ENCODE data around the gene GNA14. TPM values are rescaled to one million over a fixed set of nuclear protein-coding genes. Genes with fewer than 3 reads are reported as not detected.
"Not testable (repeated sequence)": the region's sequence is repeated elsewhere in the genome, so short reads cannot be mapped to it uniquely, and the experiment has no call there.

Gene GNA14
- total RNA-seq, 2 experiments from 2014 or later: not detected

DNA sequence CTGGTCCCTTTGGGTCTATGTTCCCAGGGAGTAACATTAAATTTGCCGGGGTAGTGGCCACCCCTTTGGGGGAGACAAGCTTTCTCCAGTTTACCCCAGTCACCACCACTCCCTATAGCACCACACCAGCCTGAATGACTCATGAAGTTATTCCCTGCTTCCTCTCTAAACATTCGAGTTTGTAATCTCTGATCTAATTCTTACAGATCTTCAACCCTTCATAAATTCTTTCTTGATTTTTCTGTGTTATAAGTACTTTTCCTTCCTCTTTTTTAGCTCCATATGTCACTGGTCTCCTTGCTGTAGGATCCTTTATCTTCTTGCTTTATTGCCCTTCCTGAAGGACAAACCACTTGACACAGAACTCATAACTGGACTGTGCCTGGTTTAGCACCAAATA, 55.6 kb downstream of the GNA14 start:
- ChIA-PET CTCF (no interaction called here), POLR2A (no interaction called here)

- ChIA-PET POLR2A (no interaction called here), CTCF (no interaction called here)
These were observed 58.9 kb downstream of the GNA14 start for GRCh38 chr9:77589046-77589795.

- ChIA-PET CTCF (no interaction called here), POLR2A (no interaction called here)
These were observed 59.7 kb downstream of the GNA14 start for GRCh38 chr9:77588271-77588937.

- ChIA-PET POLR2A (no interaction called here), CTCF (no interaction called here)
These were observed 60.3 kb downstream of the GNA14 start for GRCh38 chr9:77587851-77588250.

- POLR2A ChIA-PET: no interaction called here
- CTCF ChIA-PET: no interaction called here
These were observed 61.1 kb downstream of the GNA14 start for GRCh38 chr9:77587042-77587441.

GRCh38 chr9:77586591-77586990, 61.5 kb downstream of the GNA14 start:
- POLR2A ChIA-PET: no interaction called here
- CTCF ChIA-PET: no interaction called here

- ChIA-PET POLR2A (no interaction called here), CTCF (no interaction called here)
These were observed 62.8 kb downstream of the GNA14 start for GRCh38 chr9:77585335-77585786.

DNA sequence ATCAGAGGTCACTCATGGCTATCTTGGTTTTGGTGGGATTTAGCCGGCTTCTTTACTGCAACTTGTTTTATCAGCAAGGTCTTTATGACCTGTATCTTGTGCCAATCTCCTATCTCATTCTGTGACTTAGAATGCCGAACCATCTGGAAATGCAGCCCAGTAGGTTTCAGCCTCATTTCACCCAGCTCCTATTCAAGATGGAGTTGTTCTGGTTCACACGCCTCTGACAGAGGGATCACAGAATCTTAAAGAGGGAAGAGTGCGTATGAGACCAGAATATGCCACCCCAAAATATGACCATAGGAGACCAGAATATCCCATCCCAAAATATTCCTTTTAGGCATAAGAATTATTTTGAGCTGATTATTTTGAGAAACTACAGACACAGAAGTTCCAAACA, 63.2 kb downstream of the GNA14 start:
- CTCF ChIA-PET, POLR2A ChIA-PET: not testable (repeated sequence)

GRCh38 chr9:77582961-77583576, 65.1 kb downstream of the GNA14 start:
- CTCF ChIA-PET: no interaction called here
- POLR2A ChIA-PET: no interaction called here

GRCh38 chr9:77582525-77582924, 65.6 kb downstream of the GNA14 start:
- ChIA-PET CTCF (no interaction called here), POLR2A (no interaction called here)

DNA sequence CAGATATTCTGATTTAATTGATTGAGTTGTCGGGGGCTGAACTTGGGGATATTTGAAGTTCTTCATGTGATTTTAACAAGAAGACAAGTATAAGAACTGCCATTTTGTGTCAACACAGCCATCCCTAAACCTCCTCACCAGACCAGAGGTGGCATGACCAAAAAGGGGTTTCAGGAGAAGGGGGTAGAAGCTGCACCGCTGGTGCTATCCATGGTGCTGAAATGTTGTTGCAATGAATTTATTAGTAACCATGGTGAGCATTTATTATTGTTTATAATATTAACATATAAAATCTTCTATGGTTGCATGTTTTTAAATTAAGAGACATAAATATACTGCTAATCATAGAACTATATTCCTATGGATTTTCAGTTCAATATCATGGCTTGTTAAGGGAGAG, 72.3 kb downstream of the GNA14 start:
- ChIA-PET CTCF (no interaction called here), POLR2A (no interaction called here)

DNA sequence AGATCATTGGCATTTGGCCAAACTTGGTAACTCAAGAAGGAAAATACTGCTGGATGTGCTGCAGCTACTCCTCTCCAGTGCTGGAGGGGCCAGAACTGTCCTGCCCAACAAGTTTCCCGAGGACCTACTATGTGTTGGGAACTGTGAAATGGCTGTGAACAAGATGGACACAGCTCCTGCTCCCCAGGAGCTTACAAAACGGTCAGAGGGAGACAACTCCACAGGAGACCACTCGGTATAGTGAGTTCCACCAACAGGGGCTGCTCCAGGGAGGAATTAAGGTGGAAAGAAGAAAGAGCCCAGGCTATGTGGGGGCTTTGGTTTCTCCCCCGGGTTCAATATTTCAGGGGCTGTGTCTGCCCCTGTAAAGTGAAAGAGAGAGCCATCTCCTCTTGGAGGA, 78.8 kb downstream of the GNA14 start:
- CTCF ChIA-PET: no interaction called here
- POLR2A ChIA-PET: no interaction called here

GRCh38 chr9:77563174-77563573, 84.9 kb downstream of the GNA14 start:
- CTCF ChIA-PET: no interaction called here

DNA sequence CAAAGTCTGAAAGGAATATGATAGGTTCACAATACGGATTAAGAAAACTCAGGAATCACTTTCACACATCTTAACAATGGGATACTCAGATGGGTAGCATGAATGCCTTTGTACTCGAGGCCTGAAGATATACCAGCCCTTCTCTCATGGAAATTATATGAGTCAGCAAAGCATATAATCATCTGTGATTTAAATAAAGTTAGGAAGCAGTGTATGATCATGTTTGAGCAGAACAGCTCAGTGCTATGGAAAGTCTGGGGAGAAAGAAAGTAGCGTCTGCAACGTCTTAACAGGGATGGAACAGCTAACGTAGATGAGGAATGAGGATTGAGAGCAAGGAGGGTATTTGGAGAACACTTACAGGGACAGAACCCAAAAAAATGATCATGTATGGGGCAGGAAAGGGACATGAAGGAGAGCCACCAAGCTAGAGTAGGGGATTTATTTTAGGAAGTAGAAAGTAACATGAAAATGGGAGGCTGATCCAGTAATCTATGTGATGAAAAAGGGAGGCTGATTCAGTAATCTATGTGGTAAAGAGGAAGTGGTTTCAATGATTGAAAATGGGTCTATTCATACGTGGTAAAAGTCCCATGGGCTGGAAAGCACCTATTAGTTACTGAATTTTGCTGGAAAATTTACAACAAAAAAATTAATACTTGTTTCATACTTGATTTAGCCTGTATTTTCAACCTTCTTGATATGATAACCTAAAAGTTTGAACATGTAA, 85.9 kb downstream of the GNA14 start:
- CTCF ChIA-PET: interaction anchor here (0.5 kb wide), 1 partner anchor 26 kb away, joined by 3 read pairs; no protein-coding TSS in a partner anchor

More at GRCh38 chr9:77563174-77563573, 84.9 kb downstream of the GNA14 start:
- POLR2A ChIA-PET: no interaction called here

GRCh38 chr9:77561331-77562018, 86.6 kb downstream of the GNA14 start:
- POLR2A ChIA-PET: no interaction called here
- CTCF ChIA-PET: interaction anchor here (0.7 kb wide), 1 partner anchor 87 kb away, joined by 3 read pairs; no protein-coding TSS in a partner anchor

More for the DNA sequence above, 85.9 kb downstream of the GNA14 start:
- POLR2A ChIA-PET: no interaction called here

DNA sequence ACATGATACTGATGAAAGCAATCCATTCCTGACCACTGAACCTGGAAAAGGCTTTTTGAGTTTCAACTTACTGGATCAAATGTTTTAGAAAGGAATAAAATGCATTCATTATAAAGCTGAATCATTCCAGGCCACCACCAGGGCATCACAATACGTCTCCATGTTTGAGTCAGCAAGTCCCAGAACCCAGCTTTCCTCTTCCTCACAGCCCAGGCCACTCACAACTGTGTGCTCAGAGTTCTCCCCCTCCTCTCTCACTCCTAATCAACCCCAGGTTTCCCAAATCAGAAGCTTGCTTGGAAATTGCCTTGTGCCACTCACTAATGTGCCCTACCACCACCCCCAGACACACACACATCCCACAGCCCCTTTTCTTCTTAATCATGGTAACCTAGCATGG, 91.7 kb downstream of the GNA14 start:
- POLR2A ChIA-PET: no interaction called here

GRCh38 chr9:77554586-77555105, 93.5 kb downstream of the GNA14 start:
- ChIA-PET CTCF (no interaction called here), POLR2A (no interaction called here)

More for the DNA sequence above, 91.7 kb downstream of the GNA14 start:
- CTCF ChIA-PET: no interaction called here

GRCh38 chr9:77547106-77547730, 100.9 kb downstream of the GNA14 start:
- POLR2A ChIA-PET: no interaction called here
- CTCF ChIA-PET: interaction anchor here (1.2 kb wide), 1 partner anchor 114 kb away, joined by 3 read pairs; no protein-coding TSS in a partner anchor

DNA sequence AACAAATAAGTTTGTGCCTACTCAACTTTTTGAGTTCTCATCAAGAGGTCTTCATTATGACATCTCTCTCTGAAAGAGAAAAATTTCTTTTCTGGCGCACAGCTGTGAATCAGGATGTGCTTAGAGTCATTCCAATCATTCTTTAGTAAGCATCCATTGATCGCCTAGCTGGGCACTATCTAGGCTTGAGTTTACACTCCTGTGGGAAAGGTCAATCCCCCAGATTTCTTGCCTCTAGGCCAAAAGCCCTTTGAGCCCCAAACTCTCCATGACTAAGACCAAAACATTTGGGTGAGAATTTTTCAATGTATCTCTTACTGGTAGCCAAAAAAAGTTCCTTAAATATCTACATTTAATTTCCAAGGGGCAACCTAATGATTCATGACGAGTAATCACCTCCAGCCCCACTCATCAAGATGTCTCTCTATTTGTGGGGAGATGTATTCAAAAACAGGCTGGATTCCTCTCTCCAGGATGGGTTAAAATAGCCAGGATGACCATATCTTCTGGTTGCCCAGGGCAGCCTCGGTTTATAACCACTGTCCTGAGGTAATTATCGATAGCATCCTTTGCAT, 101.7 kb downstream of the GNA14 start:
- POLR2A ChIA-PET: no interaction called here
- CTCF ChIA-PET: interaction anchor here (1.2 kb wide), 1 partner anchor 113 kb away, joined by 3 read pairs; no protein-coding TSS in a partner anchor

All from activated CD8-positive, alpha-beta memory T cell treated with anti-CD3 and anti-CD28 coated beads for 36 hours (primary cell).